Measurements from ENCODE around the gene VEPH1.

Gene VEPH1

GRCh38 chr3:157238457-157238856 is 264.8 kb downstream of the VEPH1 start:
- Histone ChIP-seq H3K4me3 (ENCODE audit: low read length) (no peak overlapping the region), H3K79me2 (ENCODE audit: control insufficient read depth, low read length) (no peaks in the 10 kb centered on the region), H3K27ac (ENCODE audit: low read depth, low read length) (no peak overlapping the region), H3K36me3 (ENCODE audit: control insufficient read depth, low read length) (no peaks in the 10 kb centered on the region), H3K9me3 (ENCODE audit: control insufficient read depth, insufficient read depth, low read length) (no peaks in the 10 kb centered on the region), H3K4me1 (ENCODE audit: control insufficient read depth, low read length) (no peaks in the 10 kb centered on the region), H3K27me3 (ENCODE audit: control insufficient read depth, low read length) (0 out of 2 replicates have a peak, but pooled peaks cover 2% of the 10 kb centered on the region), H3K9me2 (replicated peaks; ENCODE audit: control insufficient read depth, low read length) (no peaks in the 10 kb centered on the region), H4K20me1 (ENCODE audit: control insufficient read depth, insufficient read depth, low read depth, low read length) (no peaks in the 10 kb centered on the region), H3F3A (ENCODE audit: control insufficient read depth, insufficient read depth) (no peaks in the 10 kb centered on the region), H3K4me2 (ENCODE audit: low read length) (no peak overlapping the region)
- no peak for TF ChIP-seq EZH2phosphoT487 (IDR thresholded peaks at IDR 0.05; ENCODE audit: borderline replicate concordance, low read length)
- TF ChIP-seq, protein P1, sequence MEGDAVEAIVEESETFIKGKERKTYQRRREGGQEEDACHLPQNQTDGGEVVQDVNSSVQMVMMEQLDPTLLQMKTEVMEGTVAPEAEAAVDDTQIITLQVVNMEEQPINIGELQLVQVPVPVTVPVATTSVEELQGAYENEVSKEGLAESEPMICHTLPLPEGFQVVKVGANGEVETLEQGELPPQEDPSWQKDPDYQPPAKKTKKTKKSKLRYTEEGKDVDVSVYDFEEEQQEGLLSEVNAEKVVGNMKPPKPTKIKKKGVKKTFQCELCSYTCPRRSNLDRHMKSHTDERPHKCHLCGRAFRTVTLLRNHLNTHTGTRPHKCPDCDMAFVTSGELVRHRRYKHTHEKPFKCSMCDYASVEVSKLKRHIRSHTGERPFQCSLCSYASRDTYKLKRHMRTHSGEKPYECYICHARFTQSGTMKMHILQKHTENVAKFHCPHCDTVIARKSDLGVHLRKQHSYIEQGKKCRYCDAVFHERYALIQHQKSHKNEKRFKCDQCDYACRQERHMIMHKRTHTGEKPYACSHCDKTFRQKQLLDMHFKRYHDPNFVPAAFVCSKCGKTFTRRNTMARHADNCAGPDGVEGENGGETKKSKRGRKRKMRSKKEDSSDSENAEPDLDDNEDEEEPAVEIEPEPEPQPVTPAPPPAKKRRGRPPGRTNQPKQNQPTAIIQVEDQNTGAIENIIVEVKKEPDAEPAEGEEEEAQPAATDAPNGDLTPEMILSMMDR (IDR thresholded peaks at IDR 0.05; ENCODE audit: low read depth, low read length, poor library complexity, severe bottlenecking): no peak

GRCh38 chr3:157237886-157238285 is 265.3 kb downstream of the VEPH1 start:
- no peak overlapping the region for H3K4me2 ChIP-seq (ENCODE audit: low read length)
- H4K20me1 ChIP-seq (ENCODE audit: control insufficient read depth, insufficient read depth, low read depth, low read length): no peaks in the 10 kb centered on the region
- TF ChIP-seq, protein P1 (IDR thresholded peaks at IDR 0.05; ENCODE audit: low read depth, low read length, poor library complexity, severe bottlenecking): no peak
- no peak for TF ChIP-seq EZH2phosphoT487 (IDR thresholded peaks at IDR 0.05; ENCODE audit: borderline replicate concordance, low read length)
- no peak overlapping the region for H3K4me3 ChIP-seq (ENCODE audit: low read length)
- H3K36me3 ChIP-seq (ENCODE audit: control insufficient read depth, low read length): no peaks in the 10 kb centered on the region
- peaks cover 2% of the 10 kb centered on the region; the same call in 1 of the 2 replicates for H3K27me3 ChIP-seq (ENCODE audit: control insufficient read depth, low read length)
- H3K9me2 ChIP-seq (replicated peaks; ENCODE audit: control insufficient read depth, low read length): no peaks in the 10 kb centered on the region
- H3K27ac ChIP-seq (ENCODE audit: low read depth, low read length): no peak overlapping the region
- H3K9me3 ChIP-seq (ENCODE audit: control insufficient read depth, insufficient read depth, low read length): no peaks in the 10 kb centered on the region
- H3K79me2 ChIP-seq (ENCODE audit: control insufficient read depth, low read length): no peaks in the 10 kb centered on the region
- H3K4me1 ChIP-seq (ENCODE audit: control insufficient read depth, low read length): no peaks in the 10 kb centered on the region
- H3F3A ChIP-seq (ENCODE audit: control insufficient read depth, insufficient read depth): no peaks in the 10 kb centered on the region

DNA sequence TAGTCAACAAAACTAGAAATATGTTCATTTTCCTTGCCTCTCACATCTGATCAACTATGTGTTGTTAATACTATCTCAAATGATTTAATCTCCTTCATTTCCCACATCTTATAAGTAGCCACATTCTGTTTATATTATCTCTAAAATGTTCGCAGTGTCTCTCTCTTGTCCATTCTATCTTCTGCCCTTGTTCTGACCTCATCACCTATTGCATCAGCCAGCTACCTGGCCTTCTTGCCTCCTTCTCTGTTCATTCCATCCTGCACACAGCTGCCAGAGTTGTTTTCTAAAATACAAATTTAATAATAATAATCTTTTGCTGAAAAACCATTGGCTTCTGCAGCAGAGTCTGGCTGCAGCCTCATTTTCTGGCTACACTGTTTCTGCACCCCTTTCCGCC is 267.9 kb downstream of the VEPH1 start:
- Histone ChIP-seq H3F3A (ENCODE audit: control insufficient read depth, insufficient read depth) (no peaks in the 10 kb centered on the region), H3K79me2 (ENCODE audit: control insufficient read depth, low read length) (no peaks in the 10 kb centered on the region), H3K4me3 (ENCODE audit: low read length) (no peak overlapping the region), H3K9me3 (ENCODE audit: control insufficient read depth, insufficient read depth, low read length) (no peaks in the 10 kb centered on the region), H3K9me2 (replicated peaks; ENCODE audit: control insufficient read depth, low read length) (no peaks in the 10 kb centered on the region), H3K27ac (ENCODE audit: low read depth, low read length) (no peak overlapping the region), H3K27me3 (ENCODE audit: control insufficient read depth, low read length) (peaks cover 6% of the 10 kb centered on the region; the same call in 1 of the 2 replicates), H4K20me1 (ENCODE audit: control insufficient read depth, insufficient read depth, low read depth, low read length) (no peaks in the 10 kb centered on the region), H3K4me1 (ENCODE audit: control insufficient read depth, low read length) (no peaks in the 10 kb centered on the region), H3K4me2 (ENCODE audit: low read length) (no peak overlapping the region), H3K36me3 (ENCODE audit: control insufficient read depth, low read length) (no peaks in the 10 kb centered on the region)
- TF ChIP-seq, protein P1 (IDR thresholded peaks at IDR 0.05; ENCODE audit: low read depth, low read length, poor library complexity, severe bottlenecking): no peak
- no peak for TF ChIP-seq EZH2phosphoT487 (IDR thresholded peaks at IDR 0.05; ENCODE audit: borderline replicate concordance, low read length)

All from DOHH2 (cell line).